Calu3 (cell line): ENCODE measurements around the gene GPATCH2. TPM values are rescaled to one million over a fixed set of nuclear protein-coding genes. Genes with fewer than 3 reads are reported as not detected.

Experiments
- BruUV-seq: library from RNA; stranded (reverse); fragments of 400-500 nt; replicated peaks from 2 replicates; lab custom pipeline; 2021; lab: Mats Ljungman, UMichigan
- CTCF ChIA-PET: fragments of 300-600 bp; sonication (Branson Sonifier 250); formaldehyde crosslinking; loops from one replicate; lab custom pipeline; 2022; ENCODE audit warnings: antibody characterized with exemption; lab: Charles Lee
- DNase-seq: peaks from one replicate; pipeline ENCODE4 v3.0.0; 2022
- H3K27ac Mint-ChIP-seq: one replicate; pipeline ENCODE4 v1.8.0; 2022; ENCODE audit warnings: mixed read lengths; ENCODE audit not compliant: unreplicated experiment
- H3K27me3 Mint-ChIP-seq: one replicate; pipeline ENCODE4 v1.8.0; 2022; ENCODE audit warnings: mixed read lengths; ENCODE audit not compliant: unreplicated experiment
- H3K36me3 Mint-ChIP-seq: one replicate; pipeline ENCODE4 v1.8.0; 2022; ENCODE audit warnings: mild to moderate bottlenecking, moderate library complexity, mixed read lengths; ENCODE audit not compliant: insufficient read depth, unreplicated experiment
- H3K4me1 Mint-ChIP-seq: one replicate; pipeline ENCODE4 v1.8.0; 2022; ENCODE audit warnings: mild to moderate bottlenecking, low read depth, mixed read lengths; ENCODE audit not compliant: unreplicated experiment
- H3K4me3 Mint-ChIP-seq: one replicate; pipeline ENCODE4 v1.8.0; 2022; ENCODE audit warnings: mild to moderate bottlenecking, low read depth, moderate library complexity, mixed read lengths; ENCODE audit not compliant: unreplicated experiment
- H3K9me3 Mint-ChIP-seq: one replicate; pipeline ENCODE4 v1.8.0; 2022; ENCODE audit warnings: low read depth, mixed read lengths; ENCODE audit not compliant: unreplicated experiment
- intact Hi-C: fragments of 100-400 bp; cut with micrococcal nuclease; formaldehyde crosslinking; loops from one replicate; pipeline ENCODE4 v1.10.0; 2022; ENCODE audit not compliant: unreplicated experiment
- total RNA-seq: library from RNA; stranded (reverse); gene quantifications from 2 replicates; pipeline ENCODE4 v1.2.3, GENCODE V29; 2022
- TF ChIP-seq, protein P1 (sequence below): fragments of 200-600 bp; IDR thresholded peaks from one replicate; pipeline ENCODE4 v1.8.0; 2022; ENCODE audit warnings: antibody characterized with exemption; ENCODE audit not compliant: unreplicated experiment

The GPATCH2 gene
- total RNA-seq, 1 experiment from 2014 or later = 22.4 TPM

DNA sequence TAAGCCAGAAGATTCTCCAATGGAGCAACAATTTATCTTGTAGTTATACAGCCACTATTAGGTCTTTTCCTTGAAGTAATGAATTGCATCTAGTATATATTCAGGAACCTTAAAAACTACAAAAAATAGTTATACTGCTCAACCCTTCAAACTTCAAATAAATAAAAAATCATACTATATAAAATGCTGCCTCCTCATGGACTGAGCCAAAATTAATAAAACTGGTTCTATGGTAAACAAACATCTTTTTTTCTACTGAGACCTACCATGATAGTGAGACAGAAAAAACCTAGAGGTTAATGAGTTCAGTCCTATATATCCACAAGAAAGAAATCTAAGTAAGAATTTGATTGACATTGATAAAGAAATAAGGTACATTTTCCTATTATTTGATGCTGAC lies 67.7 kb downstream of the GPATCH2 start:
- intact Hi-C loops = loop anchor here (2.0 kb wide), 1 partner anchor 132 kb away; no protein-coding TSS in a partner anchor
- no peaks in the 10 kb centered on the region for H3K9me3 Mint-ChIP-seq
- no TSS peak for BruUV-seq
- no peaks in the 10 kb centered on the region for H3K27me3 Mint-ChIP-seq
- DNase-seq = no peak
- H3K4me1 Mint-ChIP-seq = peaks cover 21% of the 10 kb centered on the region
- H3K27ac Mint-ChIP-seq = peak overlapping the region; percentile 27
- CTCF ChIA-PET = no interaction called here
- TF ChIP-seq, protein P1, sequence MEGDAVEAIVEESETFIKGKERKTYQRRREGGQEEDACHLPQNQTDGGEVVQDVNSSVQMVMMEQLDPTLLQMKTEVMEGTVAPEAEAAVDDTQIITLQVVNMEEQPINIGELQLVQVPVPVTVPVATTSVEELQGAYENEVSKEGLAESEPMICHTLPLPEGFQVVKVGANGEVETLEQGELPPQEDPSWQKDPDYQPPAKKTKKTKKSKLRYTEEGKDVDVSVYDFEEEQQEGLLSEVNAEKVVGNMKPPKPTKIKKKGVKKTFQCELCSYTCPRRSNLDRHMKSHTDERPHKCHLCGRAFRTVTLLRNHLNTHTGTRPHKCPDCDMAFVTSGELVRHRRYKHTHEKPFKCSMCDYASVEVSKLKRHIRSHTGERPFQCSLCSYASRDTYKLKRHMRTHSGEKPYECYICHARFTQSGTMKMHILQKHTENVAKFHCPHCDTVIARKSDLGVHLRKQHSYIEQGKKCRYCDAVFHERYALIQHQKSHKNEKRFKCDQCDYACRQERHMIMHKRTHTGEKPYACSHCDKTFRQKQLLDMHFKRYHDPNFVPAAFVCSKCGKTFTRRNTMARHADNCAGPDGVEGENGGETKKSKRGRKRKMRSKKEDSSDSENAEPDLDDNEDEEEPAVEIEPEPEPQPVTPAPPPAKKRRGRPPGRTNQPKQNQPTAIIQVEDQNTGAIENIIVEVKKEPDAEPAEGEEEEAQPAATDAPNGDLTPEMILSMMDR = no peak
- no peaks in the 10 kb centered on the region for H3K36me3 Mint-ChIP-seq
- H3K4me3 Mint-ChIP-seq = no peak overlapping the region

DNA sequence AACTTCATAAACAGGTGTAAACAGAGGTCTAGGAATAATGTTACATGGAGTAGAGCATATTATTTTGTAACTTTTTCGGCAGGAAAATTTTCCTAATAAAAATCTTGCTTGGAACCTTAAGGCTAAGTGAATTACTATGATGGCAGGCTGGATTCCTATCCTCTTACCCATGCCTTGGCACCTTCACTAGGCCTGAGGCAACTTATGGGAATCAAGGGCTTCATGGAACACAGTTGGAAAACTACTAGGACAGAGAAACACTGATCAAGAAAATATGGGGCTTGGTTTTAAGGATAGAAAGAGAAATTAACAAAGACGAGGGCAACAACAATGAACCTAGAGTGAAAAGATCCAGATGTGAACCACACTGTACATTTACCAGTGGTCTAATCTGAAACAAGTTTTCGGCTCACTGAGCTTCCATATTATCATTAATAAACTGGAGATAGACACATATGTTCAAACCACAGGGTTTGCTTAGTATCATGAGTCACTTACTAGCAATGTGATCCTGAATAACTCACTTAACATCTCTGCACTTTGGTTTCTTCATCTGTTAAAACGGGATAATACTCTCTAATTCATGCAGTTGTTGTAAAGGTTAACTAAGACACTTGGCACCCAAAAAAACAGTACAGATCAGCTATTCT lies 68.5 kb downstream of the GPATCH2 start:
- peaks cover 21% of the 10 kb centered on the region for H3K4me1 Mint-ChIP-seq
- no peak for DNase-seq
- no peak overlapping the region for H3K4me3 Mint-ChIP-seq
- no peaks in the 10 kb centered on the region for H3K27me3 Mint-ChIP-seq
- no TSS peak for BruUV-seq
- intact Hi-C loops = loop anchor here (2.0 kb wide), 1 partner anchor 132 kb away; no protein-coding TSS in a partner anchor
- no peak overlapping the region for H3K27ac Mint-ChIP-seq
- no peaks in the 10 kb centered on the region for H3K9me3 Mint-ChIP-seq
- no peaks in the 10 kb centered on the region for H3K36me3 Mint-ChIP-seq
- CTCF ChIA-PET = interaction anchor here (0.8 kb wide), 1 partner anchor 13 kb away, joined by 3 read pairs; no protein-coding TSS in a partner anchor
- TF ChIP-seq, protein P1 = no peak

DNA sequence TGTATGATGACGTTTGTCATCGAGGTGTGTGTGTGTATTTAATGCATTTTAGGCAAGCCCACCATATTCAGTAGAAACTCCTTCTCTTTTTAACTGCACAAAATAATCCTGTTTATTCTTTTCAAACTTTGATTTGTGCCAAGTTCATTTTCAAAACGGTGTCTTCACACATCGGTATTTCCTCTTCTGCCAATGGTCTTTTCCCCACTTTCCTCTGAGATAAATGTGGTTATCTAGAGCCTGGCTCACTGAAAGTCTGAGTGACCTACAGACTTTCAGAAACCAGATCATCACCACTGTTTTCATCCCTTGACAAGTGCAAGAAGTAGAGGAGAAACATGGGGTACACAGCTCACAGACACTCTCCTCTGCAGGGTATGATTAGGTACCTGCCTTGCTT lies 69.4 kb downstream of the GPATCH2 start:
- no peaks in the 10 kb centered on the region for H3K9me3 Mint-ChIP-seq
- peaks cover 21% of the 10 kb centered on the region for H3K4me1 Mint-ChIP-seq
- DNase-seq = no peak
- BruUV-seq = no TSS peak
- H3K27ac Mint-ChIP-seq = no peak overlapping the region
- CTCF ChIA-PET = no interaction called here
- H3K4me3 Mint-ChIP-seq = no peak overlapping the region
- intact Hi-C loops = no loop called here
- TF ChIP-seq, protein P1 = no peak
- H3K36me3 Mint-ChIP-seq = no peaks in the 10 kb centered on the region
- H3K27me3 Mint-ChIP-seq = no peaks in the 10 kb centered on the region

DNA sequence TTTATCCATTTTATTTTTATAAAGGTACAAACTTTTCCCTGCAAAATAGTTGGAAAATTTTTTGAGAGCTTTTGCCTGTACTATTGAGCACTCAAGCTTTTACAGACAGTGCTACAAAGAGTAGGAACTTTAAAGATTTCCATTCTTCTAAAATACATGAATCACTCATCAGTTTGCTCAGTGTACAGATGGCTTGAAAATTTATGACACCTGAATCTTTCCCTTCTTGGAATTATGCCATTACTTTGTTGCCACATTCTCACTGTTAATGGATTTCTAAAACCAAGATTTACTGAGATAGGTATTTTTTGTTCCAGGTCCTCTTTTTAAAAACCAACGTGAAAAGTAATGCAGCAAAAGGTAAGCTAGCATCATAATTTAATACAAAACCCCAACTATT lies 76.0 kb downstream of the GPATCH2 start:
- no TSS peak for BruUV-seq
- TF ChIP-seq, protein P1 = no peak
- Mint-ChIP-seq H3K27me3 (no peaks in the 10 kb centered on the region), H3K9me3 (no peaks in the 10 kb centered on the region), H3K4me1 (no peaks in the 10 kb centered on the region), H3K36me3 (no peaks in the 10 kb centered on the region), H3K4me3 (no peak overlapping the region), H3K27ac (no peak overlapping the region)
- no peak for DNase-seq
- CTCF ChIA-PET = no interaction called here
- intact Hi-C loops = no loop called here
